ENCODE measurements around the gene SAP25. TPM values are rescaled to one million over a fixed set of nuclear protein-coding genes. Genes with fewer than 3 reads are reported as not detected.

Gene SAP25
- total and polyA plus RNA-seq, 5 donors from 2014 or later = 0.47 to 47.4 TPM; not detected in 3

DNA sequence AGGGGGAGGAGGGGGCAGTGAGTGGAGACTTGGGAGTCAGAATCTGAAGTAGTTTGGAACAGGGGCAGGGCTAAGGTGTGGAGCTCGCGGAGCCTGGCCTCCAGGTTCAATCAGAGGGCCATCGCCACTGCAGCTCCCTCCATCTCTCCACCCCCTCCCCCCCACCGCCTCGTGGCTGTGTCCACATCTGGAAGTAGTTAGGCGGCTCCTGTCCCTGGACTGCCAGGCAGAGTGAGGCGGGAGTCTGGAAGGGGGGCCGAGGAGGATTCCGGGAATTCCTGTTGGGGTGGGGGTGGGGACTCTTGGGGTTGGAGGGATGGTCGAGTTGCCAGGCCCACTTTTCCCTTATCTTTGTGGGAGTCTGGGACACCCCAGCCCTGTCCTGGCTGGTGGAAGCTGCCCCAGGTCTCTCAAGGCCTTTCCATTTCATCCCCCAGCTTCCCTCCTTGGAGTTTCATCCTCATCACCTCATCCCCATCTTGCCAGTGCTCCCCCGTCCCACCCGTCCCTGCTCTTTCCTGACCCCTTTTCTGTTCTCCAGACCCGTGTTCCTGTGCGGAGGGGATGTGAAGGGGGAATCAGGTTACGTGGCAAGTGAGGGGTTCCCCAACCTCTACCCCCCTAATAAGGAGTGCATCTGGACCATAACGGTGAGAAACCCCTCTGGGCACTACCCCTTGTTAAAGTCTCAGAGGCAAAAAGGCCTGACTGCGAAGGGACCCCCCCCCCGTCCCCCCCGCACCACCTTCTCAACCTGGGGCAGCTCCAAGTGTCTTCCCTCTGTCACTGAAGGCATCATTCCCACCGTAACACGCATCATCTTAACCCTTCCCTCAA lies 29.4 kb upstream of the SAP25 start:
- Histone ChIP-seq H3K27ac (ENCODE audit: insufficient read depth, low read length, poor library complexity, severe bottlenecking) (peak overlapping the region; percentile 63), H3K9me3 (ENCODE audit: control insufficient read depth in 2 of 2, low read length in 2 of 2) (no peaks in the 10 kb centered on the region), H3K4me3 (ENCODE audit: low read depth, low read length) (peak overlapping the region; percentile 7), H3K36me3 (ENCODE audit: control insufficient read depth, insufficient read depth, low read length) (no peaks in the 10 kb centered on the region), H3K4me1 (ENCODE audit: control insufficient read depth, insufficient read depth, low read length, poor library complexity, severe bottlenecking) (peaks cover 30% of the 10 kb centered on the region), H3K27me3 (ENCODE audit: control insufficient read depth, insufficient read depth, low read length) (no peaks in the 10 kb centered on the region)
- Mint-ChIP-seq H3K36me3 (no peaks in the 10 kb centered on the region), H3K27ac (peak overlapping the region in 2 of 3 donors; percentile 52 to 88), H3K9me3 (peaks cover 0 to 2% (median 0%) of the 10 kb centered on the region in 7 donors), H3K4me3 (peak overlapping the region; percentile 82 to 93 (median 86)), H3K27me3 (peaks cover 17% of the 10 kb centered on the region), H3K4me1 (peaks cover 3 to 35% (median 14%) of the 10 kb centered on the region in 4 donors)
- ATAC-seq (ENCODE audit: low read depth in 2 of 2) = no peak
- no peak for DNase-seq

DNA sequence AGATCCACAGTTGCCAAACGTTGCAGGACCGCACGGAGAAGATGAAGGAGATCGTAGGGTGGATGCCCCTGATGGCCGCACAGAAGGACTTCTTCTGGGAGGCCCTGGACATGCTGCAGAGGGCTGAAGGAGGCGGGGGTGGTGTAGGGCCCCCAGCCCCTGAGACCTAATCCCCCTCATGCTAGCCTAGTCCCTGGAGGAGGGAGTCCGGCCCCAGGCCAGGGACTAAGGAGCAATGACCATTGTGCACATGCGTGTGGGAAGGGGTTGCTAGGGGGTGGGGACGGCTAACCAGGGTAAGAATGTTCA lies 27.0 kb upstream of the SAP25 start:
- Histone ChIP-seq H3K27ac (ENCODE audit: insufficient read depth, low read length, poor library complexity, severe bottlenecking) (no peak overlapping the region), H3K27me3 (ENCODE audit: control insufficient read depth, insufficient read depth, low read length) (no peaks in the 10 kb centered on the region), H3K36me3 (ENCODE audit: control insufficient read depth, insufficient read depth, low read length) (no peaks in the 10 kb centered on the region), H3K9me3 (ENCODE audit: control insufficient read depth in 2 of 2, low read length in 2 of 2) (no peaks in the 10 kb centered on the region), H3K4me3 (ENCODE audit: low read depth, low read length) (no peak overlapping the region), H3K4me1 (ENCODE audit: control insufficient read depth, insufficient read depth, low read length, poor library complexity, severe bottlenecking) (peaks cover 25% of the 10 kb centered on the region)
- no peak for DNase-seq
- Mint-ChIP-seq H3K27me3 (peaks cover 10% of the 10 kb centered on the region), H3K4me1 (peaks cover 4 to 28% (median 11%) of the 10 kb centered on the region in 4 donors), H3K27ac (no peak overlapping the region), H3K4me3 (peak overlapping the region in 1 of 4 donors; percentile 51), H3K36me3 (no peaks in the 10 kb centered on the region), H3K9me3 (peaks cover 0 to 2% (median 0%) of the 10 kb centered on the region in 7 donors)
- ATAC-seq (ENCODE audit: low read depth in 2 of 2) = no peak

DNA sequence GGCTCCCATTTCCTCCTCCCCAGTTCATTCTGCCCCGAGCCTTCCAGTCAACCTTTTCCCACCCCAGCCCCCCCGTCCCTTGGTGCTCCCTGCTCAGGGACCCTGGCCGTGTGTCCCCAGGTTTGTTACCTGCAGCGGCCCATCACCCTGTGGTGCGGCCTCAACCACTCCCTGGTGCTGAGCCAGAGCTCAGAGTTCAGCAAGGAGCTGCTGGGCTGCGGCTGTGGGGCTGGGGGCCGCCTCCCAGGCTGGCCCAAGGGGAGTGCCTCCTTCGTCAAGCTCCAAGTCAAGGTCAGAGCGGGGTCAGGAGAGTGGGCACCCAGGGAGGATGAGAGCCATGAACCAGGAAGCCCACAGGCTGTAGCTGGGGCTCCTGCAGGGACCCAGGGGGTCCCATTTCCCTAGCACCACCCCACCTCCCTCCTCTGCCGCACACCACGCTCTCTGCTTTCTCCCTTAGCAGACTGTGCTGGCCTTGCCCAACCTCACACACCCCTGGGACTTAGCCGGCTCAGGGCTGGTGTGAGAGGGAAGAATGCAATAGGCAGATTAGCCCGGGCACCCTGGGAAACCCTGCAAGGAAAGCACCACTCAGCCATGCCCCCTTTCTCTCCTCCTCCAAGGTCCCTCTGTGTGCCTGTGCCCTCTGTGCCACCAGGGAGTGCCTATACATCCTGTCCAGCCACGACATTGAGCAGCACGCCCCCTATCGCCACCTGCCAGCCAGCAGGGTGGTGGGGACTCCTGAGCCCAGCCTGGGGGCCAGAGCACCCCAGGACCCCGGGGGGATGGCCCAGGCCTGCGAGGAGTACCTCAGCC lies 26.4 kb upstream of the SAP25 start:
- Histone ChIP-seq H3K27ac (ENCODE audit: insufficient read depth, low read length, poor library complexity, severe bottlenecking) (no peak overlapping the region), H3K27me3 (ENCODE audit: control insufficient read depth, insufficient read depth, low read length) (no peaks in the 10 kb centered on the region), H3K36me3 (ENCODE audit: control insufficient read depth, insufficient read depth, low read length) (no peaks in the 10 kb centered on the region), H3K9me3 (ENCODE audit: control insufficient read depth in 2 of 2, low read length in 2 of 2) (no peaks in the 10 kb centered on the region), H3K4me3 (ENCODE audit: low read depth, low read length) (no peak overlapping the region), H3K4me1 (ENCODE audit: control insufficient read depth, insufficient read depth, low read length, poor library complexity, severe bottlenecking) (peaks cover 20% of the 10 kb centered on the region)
- H3K9me3 Mint-ChIP-seq = peaks cover 0 to 2% (median 0%) of the 10 kb centered on the region in 7 donors
- peaks cover 7% of the 10 kb centered on the region for H3K27me3 Mint-ChIP-seq
- no peaks in the 10 kb centered on the region for H3K36me3 Mint-ChIP-seq
- no peak overlapping the region for H3K4me3 Mint-ChIP-seq
- DNase-seq (no peak), ATAC-seq (ENCODE audit: low read depth in 2 of 2) (no peak)
- no peak overlapping the region for H3K27ac Mint-ChIP-seq
- peaks cover under 1 to 22% (median 10%) of the 10 kb centered on the region in 4 donors for H3K4me1 Mint-ChIP-seq

DNA sequence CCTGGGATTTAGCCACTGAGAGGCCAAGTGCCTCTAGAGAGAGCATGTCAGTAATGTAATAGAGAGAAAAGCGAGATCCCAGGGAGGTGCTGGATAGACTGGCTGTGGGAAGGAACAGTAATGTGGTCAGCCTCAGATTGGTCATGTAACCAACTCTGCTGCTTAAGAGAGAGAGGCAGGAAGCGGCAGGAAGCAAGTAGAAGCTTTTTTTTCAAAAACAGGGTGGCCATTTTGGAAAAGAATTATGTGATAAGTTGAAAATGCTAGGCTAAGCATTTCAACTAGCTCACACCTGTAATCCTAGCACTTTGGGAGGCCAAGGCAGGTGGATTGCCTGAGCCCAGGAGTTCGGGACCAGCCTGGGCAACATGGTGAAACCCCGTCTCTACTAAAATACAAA lies 24.7 kb upstream of the SAP25 start:
- H3K27me3 ChIP-seq (ENCODE audit: control insufficient read depth, insufficient read depth, low read length) = no peaks in the 10 kb centered on the region
- H3K27me3 Mint-ChIP-seq = peaks cover 11% of the 10 kb centered on the region
- H3K36me3 Mint-ChIP-seq = no peaks in the 10 kb centered on the region
- H3K9me3 ChIP-seq (ENCODE audit: control insufficient read depth in 2 of 2, low read length in 2 of 2) = no peaks in the 10 kb centered on the region
- ATAC-seq (ENCODE audit: low read depth in 2 of 2) = no peak
- H3K27ac ChIP-seq (ENCODE audit: insufficient read depth, low read length, poor library complexity, severe bottlenecking) = no peak overlapping the region
- no peaks in the 10 kb centered on the region for H3K36me3 ChIP-seq (ENCODE audit: control insufficient read depth, insufficient read depth, low read length)
- H3K4me1 ChIP-seq (ENCODE audit: control insufficient read depth, insufficient read depth, low read length, poor library complexity, severe bottlenecking) = peaks cover 4% of the 10 kb centered on the region
- peak overlapping the region in 1 of 4 donors; percentile 71 for H3K4me3 Mint-ChIP-seq
- H3K27ac Mint-ChIP-seq = no peak overlapping the region
- H3K4me1 Mint-ChIP-seq = peaks cover 0 to 11% (median 6%) of the 10 kb centered on the region in 4 donors
- H3K4me3 ChIP-seq (ENCODE audit: low read depth, low read length) = no peak overlapping the region
- DNase-seq = no peak
- H3K9me3 Mint-ChIP-seq = peaks cover 0 to 2% (median 0%) of the 10 kb centered on the region in 7 donors

DNA sequence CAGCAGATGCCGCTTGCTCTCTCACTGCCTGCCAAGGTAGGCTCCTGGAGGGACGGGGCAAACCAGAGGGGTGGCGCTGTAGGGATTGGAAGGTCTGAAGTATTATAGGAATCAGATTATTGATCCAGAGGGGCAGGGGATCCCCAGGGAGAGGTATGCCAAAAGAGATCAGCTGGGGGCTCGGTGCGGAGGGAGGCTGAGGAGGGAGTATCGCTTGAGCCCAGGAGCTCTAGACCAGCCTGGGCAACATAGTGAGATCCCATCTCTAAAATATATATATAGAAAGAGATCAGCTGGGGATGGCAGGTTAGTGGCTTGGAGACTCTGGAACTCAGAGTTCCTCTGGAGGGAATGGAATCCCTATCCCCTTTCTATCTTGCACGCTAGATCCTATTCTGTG lies 21.5 kb upstream of the SAP25 start:
- Histone ChIP-seq H3K36me3 (ENCODE audit: control insufficient read depth, insufficient read depth, low read length) (no peaks in the 10 kb centered on the region), H3K27me3 (ENCODE audit: control insufficient read depth, insufficient read depth, low read length) (no peaks in the 10 kb centered on the region), H3K9me3 (ENCODE audit: control insufficient read depth in 2 of 2, low read length in 2 of 2) (no peaks in the 10 kb centered on the region), H3K4me3 (ENCODE audit: low read depth, low read length) (no peak overlapping the region), H3K4me1 (ENCODE audit: control insufficient read depth, insufficient read depth, low read length, poor library complexity, severe bottlenecking) (no peaks in the 10 kb centered on the region), H3K27ac (ENCODE audit: insufficient read depth, low read length, poor library complexity, severe bottlenecking) (no peak overlapping the region)
- Mint-ChIP-seq H3K27ac (no peak overlapping the region), H3K27me3 (peaks cover 14% of the 10 kb centered on the region), H3K36me3 (no peaks in the 10 kb centered on the region), H3K4me1 (peaks cover 0 to 6% (median 5%) of the 10 kb centered on the region in 4 donors), H3K4me3 (no peak overlapping the region), H3K9me3 (no peaks in the 10 kb centered on the region)
- ATAC-seq (ENCODE audit: low read depth in 2 of 2) = no peak
- no peak for DNase-seq

DNA sequence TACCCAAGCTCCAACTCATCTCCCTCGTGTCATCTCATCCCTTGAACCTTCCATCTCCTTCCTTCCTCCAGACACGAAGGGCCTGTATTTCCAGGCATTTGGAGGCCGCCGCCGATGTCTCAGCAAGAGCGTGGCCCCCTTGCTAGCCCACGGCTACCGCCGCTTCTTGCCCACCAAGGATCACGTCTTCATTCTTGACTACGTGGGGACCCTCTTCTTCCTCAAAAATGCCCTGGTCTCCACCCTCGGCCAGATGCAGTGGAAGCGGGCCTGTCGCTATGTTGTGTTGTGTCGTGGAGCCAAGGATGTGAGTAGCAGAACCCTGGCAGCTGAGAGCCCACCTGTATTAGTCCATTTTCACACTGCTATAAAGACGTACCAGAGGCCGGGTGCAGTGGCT lies 17.9 kb upstream of the SAP25 start:
- Mint-ChIP-seq H3K4me3 (no peak overlapping the region), H3K27ac (no peak overlapping the region), H3K9me3 (no peaks in the 10 kb centered on the region), H3K27me3 (peaks cover 14% of the 10 kb centered on the region), H3K36me3 (no peaks in the 10 kb centered on the region), H3K4me1 (peaks cover 0 to 11% (median 2%) of the 10 kb centered on the region in 4 donors)
- H3K4me1 ChIP-seq (ENCODE audit: control insufficient read depth, insufficient read depth, low read length, poor library complexity, severe bottlenecking) = peaks cover 8% of the 10 kb centered on the region
- ATAC-seq (ENCODE audit: low read depth in 2 of 2) (no peak), DNase-seq (no peak)
- H3K27me3 ChIP-seq (ENCODE audit: control insufficient read depth, insufficient read depth, low read length) = no peaks in the 10 kb centered on the region
- H3K4me3 ChIP-seq (ENCODE audit: low read depth, low read length) = no peak overlapping the region
- no peaks in the 10 kb centered on the region for H3K36me3 ChIP-seq (ENCODE audit: control insufficient read depth, insufficient read depth, low read length)
- H3K9me3 ChIP-seq (ENCODE audit: control insufficient read depth in 2 of 2, low read length in 2 of 2) = no peaks in the 10 kb centered on the region
- no peak overlapping the region for H3K27ac ChIP-seq (ENCODE audit: insufficient read depth, low read length, poor library complexity, severe bottlenecking)

GRCh38 chr7:100590077-100590737 lies 16.5 kb upstream of the SAP25 start:
- DNase-seq = no peak
- no peak overlapping the region for H3K27ac ChIP-seq (ENCODE audit: insufficient read depth, low read length, poor library complexity, severe bottlenecking)
- Mint-ChIP-seq H3K27me3 (peaks cover 10% of the 10 kb centered on the region), H3K27ac (no peak overlapping the region), H3K9me3 (no peaks in the 10 kb centered on the region), H3K36me3 (no peaks in the 10 kb centered on the region), H3K4me3 (no peak overlapping the region), H3K4me1 (peaks cover 0 to 14% (median 3%) of the 10 kb centered on the region in 4 donors)
- no peaks in the 10 kb centered on the region for H3K9me3 ChIP-seq (ENCODE audit: control insufficient read depth in 2 of 2, low read length in 2 of 2)
- ATAC-seq (ENCODE audit: low read depth in 2 of 2) = no peak
- H3K36me3 ChIP-seq (ENCODE audit: control insufficient read depth, insufficient read depth, low read length) = no peaks in the 10 kb centered on the region
- H3K4me1 ChIP-seq (ENCODE audit: control insufficient read depth, insufficient read depth, low read length, poor library complexity, severe bottlenecking) = peaks cover 12% of the 10 kb centered on the region
- H3K4me3 ChIP-seq (ENCODE audit: low read depth, low read length) = no peak overlapping the region
- no peaks in the 10 kb centered on the region for H3K27me3 ChIP-seq (ENCODE audit: control insufficient read depth, insufficient read depth, low read length)

All from CD4-positive, CD25-positive, alpha-beta regulatory T cell (primary cell).